Bronchial epithelial cell (primary cell): ENCODE results near the gene OTOF. TPM values are rescaled to one million over a fixed set of nuclear protein-coding genes. Genes with fewer than 3 reads are reported as not detected.

ENCODE experiments used
- DNase-seq: peaks from one replicate; pipeline ENCODE4 v3.0.0-alpha.2; 2010; ENCODE audit warnings: low read depth
- FAIRE-seq: peaks from 2 replicates; lab custom pipeline; 2011; peaks lifted over from hg19 to GRCh38; lab: Jason Lieb, UNC
- H3K27me3 ChIP-seq: 2 replicates; pipeline ENCODE4 v1.5.1; 2011; ENCODE audit warnings: low read length; ENCODE audit not compliant: control insufficient read depth, insufficient read depth
- H3K36me3 ChIP-seq: 2 replicates; pipeline ENCODE4 v1.5.1; 2011; ENCODE audit warnings: low read length; ENCODE audit not compliant: control insufficient read depth, insufficient read depth
- H3K4me3 ChIP-seq: 2 replicates; pipeline ENCODE4 v1.5.1; 2011; ENCODE audit warnings: mild to moderate bottlenecking, low read depth, low read length, control low read depth
- CTCF ChIP-seq: IDR thresholded peaks from 2 replicates; pipeline ENCODE4 v1.5.1; 2011; ENCODE audit warnings: mild to moderate bottlenecking, moderate library complexity, low read length, control low read depth, inconsistent platforms; ENCODE audit not compliant: insufficient read depth, severe bottlenecking
- total RNA-seq: library from RNA; depleted of rRNA; stranded (reverse); fragments of >200 nt; gene quantifications from 2 replicates; pipeline ENCODE4 v1.2.1, GENCODE V29; 2014

Gene OTOF
- total RNA-seq, 1 donor from 2014 or later = not detected

GRCh38 chr2:26485725-26486418, 7.9 kb upstream of the OTOF start:
- H3K4me3 ChIP-seq = no peak overlapping the region
- no peak for FAIRE-seq
- no peaks in the 10 kb centered on the region for H3K27me3 ChIP-seq
- TF ChIP-seq CTCF = no peak
- no peak for DNase-seq
- H3K36me3 ChIP-seq = no peaks in the 10 kb centered on the region

GRCh38 chr2:26485099-26485498, 7.2 kb upstream of the OTOF start:
- Histone ChIP-seq H3K4me3 (no peak overlapping the region), H3K27me3 (no peaks in the 10 kb centered on the region), H3K36me3 (no peaks in the 10 kb centered on the region)
- no peak for DNase-seq
- TF ChIP-seq CTCF = no peak
- FAIRE-seq = no peak

- TF ChIP-seq CTCF = no peak
- Histone ChIP-seq H3K4me3 (no peak overlapping the region), H3K36me3 (no peaks in the 10 kb centered on the region), H3K27me3 (no peaks in the 10 kb centered on the region)
- DNase-seq (no peak), FAIRE-seq (no peak)
Observed at GRCh38 chr2:26484579-26484978, 6.7 kb upstream of the OTOF start.

- no peaks in the 10 kb centered on the region for H3K36me3 ChIP-seq
- no peak for FAIRE-seq
- H3K27me3 ChIP-seq = no peaks in the 10 kb centered on the region
- no peak for TF ChIP-seq CTCF
- no peak for DNase-seq
- H3K4me3 ChIP-seq = no peak overlapping the region
Observed at GRCh38 chr2:26483957-26484565, 6.1 kb upstream of the OTOF start.

GRCh38 chr2:26483516-26483915, 5.6 kb upstream of the OTOF start:
- H3K36me3 ChIP-seq = no peaks in the 10 kb centered on the region
- no peak for DNase-seq
- no peak overlapping the region for H3K4me3 ChIP-seq
- no peaks in the 10 kb centered on the region for H3K27me3 ChIP-seq
- FAIRE-seq = no peak
- no peak for TF ChIP-seq CTCF

- DNase-seq (no peak), FAIRE-seq (peak; percentile 95)
- H3K36me3 ChIP-seq = no peaks in the 10 kb centered on the region
- no peaks in the 10 kb centered on the region for H3K27me3 ChIP-seq
- H3K4me3 ChIP-seq = no peak overlapping the region
- no peak for TF ChIP-seq CTCF
Observed at GRCh38 chr2:26483027-26483326, 5.1 kb upstream of the OTOF start.
